NCI-H146 treated with DMSO at 0.1 percent for 48 hours (cell line): ENCODE data around the gene MAPK14.
"Not testable (repeated sequence)": the region's sequence is repeated elsewhere in the genome, so short reads cannot be mapped to it uniquely, and the experiment has no call there.

ENCODE experiments used
- DNase-seq: peaks from one replicate; lab custom pipeline; 2025; ENCODE audit not compliant: unreplicated experiment; lab: John Stamatoyannopoulos, UW

Gene MAPK14

DNA sequence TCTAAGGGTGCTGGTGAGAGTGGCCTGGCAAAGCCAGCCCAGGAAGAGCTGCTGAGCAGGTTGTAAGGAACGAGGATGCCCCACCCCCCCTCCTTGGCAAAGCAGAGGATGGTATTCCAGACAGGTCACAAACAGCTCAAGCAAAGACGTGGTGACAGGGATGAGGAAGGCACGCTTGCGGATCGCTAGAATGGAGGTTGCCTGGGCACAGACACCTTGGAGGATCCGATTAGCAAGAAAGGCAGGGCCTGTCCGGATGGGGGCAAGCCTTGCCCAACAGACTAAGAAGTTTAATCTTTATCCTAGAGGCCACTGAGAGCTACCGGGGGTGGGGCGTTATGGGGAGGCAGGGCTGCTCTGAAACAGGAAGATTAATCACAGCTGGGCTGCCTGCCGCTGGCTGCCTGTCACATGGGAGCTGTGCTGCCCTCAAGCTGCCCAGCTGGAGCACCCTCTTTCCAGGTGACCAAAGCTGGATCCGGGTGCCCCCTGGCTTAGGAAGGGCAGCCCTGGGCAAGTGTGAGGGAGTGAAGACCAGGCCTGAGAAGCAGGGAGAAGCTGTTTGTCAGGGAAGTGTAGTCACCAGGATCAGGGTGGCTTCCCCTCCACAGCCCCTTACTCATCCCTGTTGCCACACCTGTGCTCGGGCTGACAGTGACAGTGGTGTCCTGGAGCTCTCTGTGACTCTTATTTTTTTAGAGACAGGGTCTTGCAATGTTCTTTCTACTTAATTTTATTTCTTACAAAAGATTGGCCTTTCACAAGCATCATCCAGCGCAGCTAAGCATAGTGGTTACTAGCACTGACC lies 93.6 kb downstream of the MAPK14 start:
- no peak for DNase-seq

- DNase-seq: no peak
Observed at GRCh38 chr6:36121787-36122494, 94.3 kb downstream of the MAPK14 start.

DNA sequence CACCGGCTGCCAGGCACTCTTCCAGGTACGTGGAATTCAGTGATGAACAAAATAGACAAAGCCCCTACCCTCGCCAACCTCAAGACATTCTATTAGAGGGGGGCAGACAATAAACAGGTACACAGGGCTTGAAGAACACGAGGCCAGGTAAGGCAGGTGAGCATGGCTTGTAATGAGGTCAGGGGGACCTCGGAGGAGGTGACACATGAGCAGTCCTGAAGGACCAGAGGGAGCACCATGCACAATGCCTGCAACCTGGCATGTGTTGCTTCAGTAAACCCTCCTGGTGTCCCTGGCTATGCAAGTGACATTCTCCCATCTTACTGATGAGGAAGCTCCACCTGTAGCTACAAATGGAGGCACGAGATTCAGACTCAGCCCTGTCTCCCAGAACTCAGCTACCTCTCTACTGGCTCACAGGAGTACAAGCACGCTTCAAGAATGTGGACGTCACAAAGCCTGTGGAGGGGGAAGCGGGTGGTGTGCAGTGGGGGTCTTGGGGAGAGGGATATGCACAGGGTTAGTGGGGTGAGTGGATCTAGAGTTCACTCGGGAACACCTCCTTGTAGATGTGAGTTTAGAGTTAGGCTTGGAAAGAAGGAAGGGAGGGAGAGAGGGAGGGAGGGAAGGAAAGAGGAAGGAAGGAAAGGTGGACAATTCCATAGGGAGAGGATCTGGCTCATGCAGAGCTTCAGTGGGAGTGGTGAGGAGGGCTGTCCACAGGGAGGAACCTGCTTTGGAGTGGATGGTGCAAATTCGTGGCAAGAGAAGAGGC lies 95.1 kb downstream of the MAPK14 start:
- DNase-seq: no peak

GRCh38 chr6:36123270-36124139 lies 95.9 kb downstream of the MAPK14 start:
- DNase-seq: peak; percentile 13

DNA sequence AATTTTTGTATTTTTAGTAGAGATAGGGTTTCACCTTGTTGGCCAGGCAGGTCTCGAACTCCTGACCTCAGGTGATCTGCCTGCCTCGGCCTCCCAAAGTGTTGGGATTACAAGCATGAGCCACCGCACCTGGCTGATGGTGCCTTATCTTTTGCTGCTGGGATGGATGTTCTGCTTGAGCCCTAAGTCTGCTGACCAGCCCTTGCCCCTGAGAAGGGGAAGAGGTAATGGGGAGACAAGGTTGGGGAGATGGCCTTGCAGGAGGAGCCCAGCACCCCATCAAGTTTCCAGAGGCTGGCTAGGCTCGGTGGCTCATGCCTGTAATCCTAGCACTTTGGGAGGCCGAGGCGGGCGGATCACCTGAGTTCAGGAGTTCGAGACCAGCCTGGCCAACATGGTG lies 96.7 kb downstream of the MAPK14 start:
- DNase-seq: not testable (repeated sequence)

DNA sequence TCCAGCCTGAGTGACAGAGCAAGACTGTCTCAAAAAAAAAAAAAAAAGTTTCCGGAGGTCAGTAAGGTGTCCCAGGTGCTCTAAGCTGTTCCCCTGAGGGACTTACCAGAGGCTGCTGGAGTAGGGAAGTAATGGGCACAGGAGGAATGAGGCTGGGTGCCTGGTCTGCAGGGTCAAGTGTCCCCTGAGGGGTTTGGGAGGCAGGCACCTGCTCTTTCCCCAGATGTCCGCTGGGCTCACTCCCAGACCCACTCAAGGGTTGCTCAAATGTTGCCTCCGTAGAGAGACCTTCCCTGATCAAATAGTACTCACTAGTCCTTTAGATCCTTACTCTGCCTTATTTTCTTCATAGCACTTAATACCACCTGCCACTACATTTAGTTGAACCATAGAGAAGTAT lies 97.3 kb downstream of the MAPK14 start:
- DNase-seq: no peak

GRCh38 chr6:36125575-36125974 lies 98.0 kb downstream of the MAPK14 start:
- DNase-seq: no peak

- DNase-seq: no peak
Observed at GRCh38 chr6:36126121-36126520, 98.5 kb downstream of the MAPK14 start.

DNA sequence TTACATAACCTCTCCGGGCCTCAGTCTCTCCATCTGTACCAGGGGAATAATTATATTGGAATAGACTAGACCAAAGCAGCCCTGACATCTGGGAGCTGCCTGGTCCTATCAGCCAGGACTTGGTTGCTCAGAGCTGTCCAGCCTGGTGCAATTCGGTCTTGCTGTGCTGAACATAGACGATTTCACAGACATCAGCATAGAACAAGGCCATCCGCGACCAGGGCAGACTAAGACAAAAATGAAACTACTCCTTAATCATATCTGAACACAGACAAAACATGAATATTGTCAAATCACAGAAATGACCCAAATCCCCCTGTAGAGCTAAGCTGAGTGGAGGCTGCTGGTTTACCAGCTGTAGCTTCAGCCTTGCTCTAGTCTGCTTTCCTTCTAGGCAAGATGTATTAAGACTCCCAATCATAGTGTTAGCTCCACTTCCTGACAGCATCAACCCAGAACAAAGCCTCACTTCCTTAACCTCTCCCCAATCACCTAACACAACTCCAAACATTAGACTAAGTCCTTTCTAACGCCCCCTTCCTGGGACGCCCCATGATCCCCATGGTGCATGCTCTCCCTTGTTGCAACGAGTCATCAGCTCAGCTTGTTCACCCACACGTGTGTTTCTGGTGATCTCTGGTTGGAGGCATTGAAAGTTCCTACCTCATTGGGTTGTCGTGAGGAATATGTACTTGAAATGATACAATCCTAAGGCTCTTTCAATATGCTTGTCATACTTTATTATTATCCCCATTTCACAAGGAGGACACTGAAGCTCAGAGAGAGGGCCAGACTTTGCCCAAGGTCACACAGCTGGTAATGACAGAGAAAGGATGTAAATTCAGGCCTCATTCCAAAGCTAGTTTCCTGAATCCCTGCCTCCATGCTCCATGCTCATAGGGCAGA lies 99.2 kb downstream of the MAPK14 start:
- no peak for DNase-seq

DNA sequence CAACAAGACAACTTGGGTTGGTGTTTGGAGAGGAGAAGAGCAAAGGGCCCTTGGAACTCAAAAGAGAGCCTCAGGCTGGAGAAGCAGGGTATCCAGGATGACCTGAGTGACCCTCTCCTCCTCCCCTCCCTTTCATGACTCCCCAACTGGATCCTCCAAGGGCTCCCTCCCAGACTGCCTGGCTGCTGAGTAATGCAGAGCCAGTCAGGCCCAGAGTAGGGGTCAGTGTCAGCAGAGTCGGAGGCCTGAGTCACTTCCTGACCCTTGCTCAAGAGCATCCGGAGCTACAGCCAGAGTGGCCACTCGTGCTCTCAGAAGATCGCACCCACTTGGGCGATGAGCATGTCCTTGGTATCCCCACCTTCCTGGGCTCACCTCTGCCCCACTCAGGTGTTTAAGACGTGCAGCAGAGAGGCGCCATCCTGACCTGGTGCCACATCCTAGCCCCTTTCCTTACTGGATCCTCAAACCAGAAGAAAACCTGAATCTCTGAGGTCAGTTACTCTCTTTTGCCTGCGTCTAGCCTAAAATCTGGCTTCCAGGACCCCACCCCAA lies 99.9 kb downstream of the MAPK14 start:
- DNase-seq: no peak

DNA sequence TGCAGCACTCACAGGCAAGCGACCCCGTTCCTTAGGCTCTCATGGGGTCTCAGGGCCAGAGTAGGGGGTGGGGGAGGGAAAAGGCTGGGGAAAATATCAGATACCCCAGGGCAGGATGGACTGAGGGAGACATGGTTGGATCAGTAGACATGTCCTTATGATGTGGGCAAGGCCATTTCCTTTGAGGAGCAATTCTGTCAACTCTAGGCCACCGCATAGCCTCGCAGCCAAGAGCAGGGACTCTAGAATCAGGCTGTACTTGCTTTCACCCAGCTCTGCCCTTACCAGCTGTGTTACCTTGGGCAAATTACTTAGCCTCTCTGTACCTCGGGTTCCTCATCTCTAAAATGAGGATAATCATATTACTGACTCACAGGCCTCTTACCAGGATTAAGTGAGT lies 100.5 kb downstream of the MAPK14 start:
- no peak for DNase-seq

GRCh38 chr6:36128793-36129192 lies 101.2 kb downstream of the MAPK14 start:
- no peak for DNase-seq

DNA sequence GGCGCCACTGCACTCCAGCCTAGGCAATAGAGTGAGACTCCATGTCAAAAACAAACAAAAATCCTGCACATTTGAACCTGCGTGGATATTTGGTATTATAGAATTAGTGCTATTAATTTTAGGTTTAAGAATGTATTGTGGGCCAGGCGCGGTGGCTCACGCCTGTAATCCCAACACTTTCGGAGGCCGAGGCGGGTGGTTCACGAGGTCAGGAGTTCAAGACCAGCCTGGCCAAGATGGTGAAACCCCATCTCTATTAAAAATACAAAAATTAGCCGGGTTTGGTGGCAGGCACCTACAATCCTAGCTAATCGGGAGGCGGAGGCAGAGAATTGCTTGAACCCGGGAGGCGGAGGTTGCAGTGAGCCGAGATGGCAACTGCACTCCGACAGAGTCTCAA lies 101.7 kb downstream of the MAPK14 start:
- not testable (repeated sequence) for DNase-seq

DNA sequence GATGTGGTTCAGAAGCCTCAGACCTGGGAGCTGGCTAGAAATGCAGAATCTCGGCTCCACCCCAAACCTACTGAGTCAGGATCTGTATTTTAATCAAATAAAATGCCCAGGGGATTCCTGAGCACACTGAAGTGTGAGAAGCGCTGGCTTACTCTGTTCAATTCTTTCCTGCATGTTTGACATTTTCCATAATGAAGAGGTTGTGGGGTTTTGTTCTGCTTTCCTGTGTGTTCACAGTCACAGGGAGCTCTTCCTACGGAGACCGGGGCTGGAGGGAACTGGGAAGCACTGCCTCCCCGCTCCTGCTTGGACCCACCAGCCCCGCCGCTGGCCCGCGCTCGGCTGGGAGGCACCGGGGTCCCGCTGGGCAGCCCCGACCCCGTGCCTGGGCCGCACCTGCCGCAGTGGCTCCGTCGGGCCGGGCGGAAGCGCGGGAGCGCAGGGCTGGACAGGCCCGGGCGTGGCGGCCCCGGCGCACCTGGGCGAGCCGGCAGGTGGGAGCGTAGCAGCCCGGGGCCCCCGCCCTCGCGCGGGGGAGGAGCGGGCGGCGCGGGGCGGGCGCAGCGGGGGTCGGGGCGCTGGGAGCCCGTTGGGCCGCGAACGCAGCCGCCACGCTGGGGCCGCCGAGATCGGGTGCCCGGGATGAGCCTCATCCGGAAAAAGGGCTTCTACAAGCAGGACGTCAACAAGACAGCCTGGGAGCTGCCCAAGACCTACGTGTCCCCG lies 102.5 kb downstream of the MAPK14 start, which contains the start of gene MAPK13:
TSS of gene MAPK13 (plus strand) at position 573 of the 726 bp plus-strand sequence. CDS start at position 643, 70 bp downstream.
- peak; percentile 59 for DNase-seq

GRCh38 chr6:36130667-36131510 lies 103.3 kb downstream of the MAPK14 start:
- DNase-seq: peak; percentile 59

DNA sequence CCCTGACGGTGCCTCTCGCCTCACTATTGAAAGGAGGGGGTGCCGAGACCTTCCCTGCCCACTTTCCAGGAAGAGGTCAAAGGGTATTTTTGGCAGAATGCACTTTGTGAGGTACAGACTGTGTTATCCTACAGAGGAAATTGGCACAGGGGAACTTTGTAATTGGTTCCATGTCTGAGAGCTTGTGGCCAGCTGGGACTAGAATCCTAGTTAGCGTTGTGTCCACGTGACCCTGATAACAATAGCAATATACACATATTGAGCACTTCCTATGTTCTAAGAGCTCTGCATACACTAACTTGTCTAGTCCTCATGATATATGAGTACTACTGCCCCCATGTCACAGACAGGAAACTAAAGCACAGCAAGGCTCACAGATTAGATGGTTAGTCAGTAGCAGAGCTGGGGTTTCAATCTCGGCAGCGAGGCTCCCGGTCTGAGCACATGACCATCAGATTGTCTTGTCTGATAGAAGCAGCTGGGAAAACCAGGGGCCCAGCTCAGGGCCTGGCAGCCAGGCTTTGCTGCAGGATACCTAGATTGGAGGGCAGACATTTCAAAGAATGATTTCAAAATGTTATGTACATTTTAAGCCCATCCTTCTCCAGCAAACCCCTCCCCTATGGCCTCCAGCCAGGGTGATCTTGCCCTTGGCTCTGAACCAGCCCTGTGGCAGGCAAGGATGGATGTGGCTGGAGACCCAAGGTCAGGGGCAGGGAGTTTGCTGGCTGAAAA lies 104.1 kb downstream of the MAPK14 start:
- peak; percentile 38 for DNase-seq
